NCI-H748 (cell line): ENCODE measurements around the gene TTLL5.
A peak's percentile ranks its signal among the peaks of the same experiment; 100 is the strongest.

Experiments
- DNase-seq: peaks from one replicate; lab custom pipeline; 2025; ENCODE audit not compliant: unreplicated experiment; lab: John Stamatoyannopoulos, UW

Gene TTLL5

GRCh38 chr14:75697386-75697785 is 36.3 kb downstream of the TTLL5 start:
- no peak for DNase-seq

- DNase-seq = no peak
These were observed 36.9 kb downstream of the TTLL5 start for GRCh38 chr14:75697918-75698317.

- no peak for DNase-seq
These were observed 38.3 kb downstream of the TTLL5 start for GRCh38 chr14:75699331-75699730.

GRCh38 chr14:75700295-75700694 is 39.2 kb downstream of the TTLL5 start:
- no peak for DNase-seq

- no peak for DNase-seq
These were observed 41.1 kb downstream of the TTLL5 start for GRCh38 chr14:75702122-75702521.

- DNase-seq = no peak
These were observed 41.7 kb downstream of the TTLL5 start for GRCh38 chr14:75702616-75703261.

GRCh38 chr14:75703467-75703866 is 42.4 kb downstream of the TTLL5 start:
- DNase-seq = no peak

GRCh38 chr14:75705014-75705413 is 44.0 kb downstream of the TTLL5 start:
- DNase-seq = no peak

GRCh38 chr14:75709207-75709812 is 48.3 kb downstream of the TTLL5 start:
- peak; percentile 70 for DNase-seq

- peak; percentile 38 for DNase-seq
These were observed 50.2 kb downstream of the TTLL5 start for GRCh38 chr14:75711105-75711795.

- DNase-seq = no peak
These were observed 50.8 kb downstream of the TTLL5 start for GRCh38 chr14:75711796-75712211.

GRCh38 chr14:75714991-75715390 is 53.9 kb downstream of the TTLL5 start:
- DNase-seq = no peak

GRCh38 chr14:75715926-75716780 is 55.1 kb downstream of the TTLL5 start:
- no peak for DNase-seq

GRCh38 chr14:75717729-75718128 is 56.7 kb downstream of the TTLL5 start:
- no peak for DNase-seq

GRCh38 chr14:75718199-75718598 is 57.2 kb downstream of the TTLL5 start:
- no peak for DNase-seq

- no peak for DNase-seq
These were observed 59.1 kb downstream of the TTLL5 start for GRCh38 chr14:75720116-75720515.

GRCh38 chr14:75720842-75721498 is 59.9 kb downstream of the TTLL5 start:
- DNase-seq = no peak

GRCh38 chr14:75723716-75724115 is 62.7 kb downstream of the TTLL5 start:
- no peak for DNase-seq

- no peak for DNase-seq
These were observed 63.6 kb downstream of the TTLL5 start for GRCh38 chr14:75724414-75725204.

GRCh38 chr14:75725481-75725880 is 64.4 kb downstream of the TTLL5 start:
- DNase-seq = no peak
